ENCODE measurements around the gene SPTA1.

- TF ChIP-seq, protein P1, sequence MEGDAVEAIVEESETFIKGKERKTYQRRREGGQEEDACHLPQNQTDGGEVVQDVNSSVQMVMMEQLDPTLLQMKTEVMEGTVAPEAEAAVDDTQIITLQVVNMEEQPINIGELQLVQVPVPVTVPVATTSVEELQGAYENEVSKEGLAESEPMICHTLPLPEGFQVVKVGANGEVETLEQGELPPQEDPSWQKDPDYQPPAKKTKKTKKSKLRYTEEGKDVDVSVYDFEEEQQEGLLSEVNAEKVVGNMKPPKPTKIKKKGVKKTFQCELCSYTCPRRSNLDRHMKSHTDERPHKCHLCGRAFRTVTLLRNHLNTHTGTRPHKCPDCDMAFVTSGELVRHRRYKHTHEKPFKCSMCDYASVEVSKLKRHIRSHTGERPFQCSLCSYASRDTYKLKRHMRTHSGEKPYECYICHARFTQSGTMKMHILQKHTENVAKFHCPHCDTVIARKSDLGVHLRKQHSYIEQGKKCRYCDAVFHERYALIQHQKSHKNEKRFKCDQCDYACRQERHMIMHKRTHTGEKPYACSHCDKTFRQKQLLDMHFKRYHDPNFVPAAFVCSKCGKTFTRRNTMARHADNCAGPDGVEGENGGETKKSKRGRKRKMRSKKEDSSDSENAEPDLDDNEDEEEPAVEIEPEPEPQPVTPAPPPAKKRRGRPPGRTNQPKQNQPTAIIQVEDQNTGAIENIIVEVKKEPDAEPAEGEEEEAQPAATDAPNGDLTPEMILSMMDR (IDR thresholded peaks at IDR 0.05 in 4 of 5, conservative IDR thresholded peaks at IDR 0.05 in 1 of 5): no peak
- no peak for TF ChIP-seq POLR2A (IDR thresholded peaks at IDR 0.05)
These were observed 48.4 kb downstream of the SPTA1 start for GRCh38 chr1:158638146-158638545.
